Subcutaneous abdominal adipose tissue (tissue), 5 donors: Measurements from ENCODE around the gene UMODL1.
"Not testable (repeated sequence)": the region's sequence is repeated elsewhere in the genome, so short reads cannot be mapped to it uniquely, and the experiment has no call there.

Experiments used
- H3K27ac ChIP-seq: one replicate; pipeline ENCODE4 v1.7.0; 2013; ENCODE audit warnings: low read depth, mild to moderate bottlenecking, inconsistent platforms, low read length, moderate library complexity
- H3K27me3 ChIP-seq, 5 donors: one replicate each; pipeline ENCODE4 v1.7.0; 2013; ENCODE audit warnings: low read length in 5 of 5, inconsistent platforms in 1 of 5; ENCODE audit not compliant: control insufficient read depth in 5 of 5, insufficient read depth in 4 of 5
- H3K36me3 ChIP-seq, 5 donors: one replicate each; pipeline ENCODE4 v1.7.0; 2013; ENCODE audit warnings: low read length in 5 of 5; ENCODE audit not compliant: control insufficient read depth in 5 of 5, insufficient read depth in 5 of 5
- H3K4me1 ChIP-seq, 5 donors: one replicate each; pipeline ENCODE4 v1.7.0; 2013; ENCODE audit warnings: low read length in 5 of 5, mild to moderate bottlenecking in 3 of 5, moderate library complexity in 1 of 5; ENCODE audit not compliant: control insufficient read depth in 5 of 5, insufficient read depth in 5 of 5
- H3K4me3 ChIP-seq, 5 donors: one replicate each; pipeline ENCODE4 v1.7.0; 2013; ENCODE audit warnings: low read length in 5 of 5, low read depth in 1 of 5
- H3K9ac ChIP-seq, 5 donors: one replicate each; pipeline ENCODE4 v1.7.0; 2013; ENCODE audit warnings: low read length in 5 of 5, mild to moderate bottlenecking in 4 of 5, moderate library complexity in 3 of 5
- H3K9me3 ChIP-seq, 5 donors: one replicate each; pipeline ENCODE4 v1.7.0; 2013; ENCODE audit warnings: low read length in 5 of 5; ENCODE audit not compliant: control insufficient read depth in 5 of 5
- donor health status: healthy.
- donor health status: healthy.
- donor health status: healthy.
- donor health status: healthy.
- donor health status: healthy.

The UMODL1 gene

GRCh38 chr21:42169758-42170157 is 98.6 kb downstream of the UMODL1 start:
- H3K4me3 ChIP-seq = no peak overlapping the region
- H3K27me3 ChIP-seq = no peaks in the 10 kb centered on the region
- no peaks in the 10 kb centered on the region for H3K9me3 ChIP-seq
- no peak overlapping the region for H3K27ac ChIP-seq
- peaks cover 0 to 13% (median 1%) of the 10 kb centered on the region in 5 donors for H3K4me1 ChIP-seq
- no peaks in the 10 kb centered on the region for H3K36me3 ChIP-seq
- H3K9ac ChIP-seq = no peak overlapping the region

GRCh38 chr21:42171091-42172053 is 100.3 kb downstream of the UMODL1 start:
- Histone ChIP-seq H3K9me3 (no peaks in the 10 kb centered on the region), H3K4me3 (no peak overlapping the region), H3K27ac (peak overlapping the region; percentile 57)

DNA sequence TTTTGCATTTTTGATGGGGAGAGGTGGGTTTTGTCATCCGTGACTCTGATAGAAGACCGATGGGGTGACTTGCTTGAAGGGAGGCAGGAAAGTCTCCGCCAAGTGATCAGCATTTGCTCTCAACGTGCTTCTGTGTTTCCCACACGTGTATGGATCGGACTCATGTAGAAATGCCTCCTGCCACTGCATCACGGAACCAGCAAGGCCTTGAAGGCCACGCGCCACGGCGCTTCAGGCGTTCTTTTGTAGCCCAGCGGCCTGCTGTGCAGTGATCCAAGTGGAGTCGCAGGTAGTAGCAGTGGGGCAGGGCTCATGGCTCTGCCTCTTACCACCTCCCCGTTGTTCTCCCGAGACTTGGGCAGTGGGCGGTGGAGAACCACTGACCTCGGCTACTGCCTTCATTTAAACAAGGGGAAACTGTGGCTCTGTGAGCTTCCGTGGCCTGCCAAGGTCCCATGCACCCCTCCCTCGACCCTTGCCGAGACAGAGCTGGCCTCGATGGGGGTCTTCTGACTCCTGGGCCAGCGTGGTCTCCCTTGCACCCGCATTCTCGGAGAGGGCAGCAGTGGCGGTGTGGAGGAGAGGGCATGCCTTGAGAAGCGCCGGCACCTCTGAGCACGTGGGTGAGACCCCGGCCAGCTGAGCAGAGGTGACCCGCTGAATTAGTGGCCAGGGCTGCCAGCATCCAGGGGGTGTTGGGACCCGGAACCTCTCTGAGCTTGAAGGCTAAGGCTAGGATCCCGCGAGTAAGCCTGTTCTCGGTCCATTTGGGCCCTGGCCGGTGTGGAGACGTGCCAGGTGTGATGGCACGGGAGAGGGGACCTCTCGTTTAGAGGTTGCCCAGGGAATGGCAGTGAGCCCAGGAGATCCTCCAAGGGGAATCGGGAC is 101.7 kb downstream of the UMODL1 start:
- H3K27ac ChIP-seq = no peak overlapping the region
- no peaks in the 10 kb centered on the region for H3K36me3 ChIP-seq
- H3K9me3 ChIP-seq = no peaks in the 10 kb centered on the region
- peaks cover 0 to 12% (median 2%) of the 10 kb centered on the region in 5 donors for H3K4me1 ChIP-seq
- no peak overlapping the region for H3K4me3 ChIP-seq
- H3K9ac ChIP-seq = no peak overlapping the region
- no peaks in the 10 kb centered on the region for H3K27me3 ChIP-seq

More at GRCh38 chr21:42171091-42172053, 100.3 kb downstream of the UMODL1 start:
- Histone ChIP-seq H3K9ac (no peak overlapping the region), H3K4me1 (peaks cover 0 to 12% (median 2%) of the 10 kb centered on the region in 5 donors), H3K27me3 (no peaks in the 10 kb centered on the region), H3K36me3 (no peaks in the 10 kb centered on the region)

GRCh38 chr21:42174173-42174572 is 103.1 kb downstream of the UMODL1 start:
- no peak overlapping the region for H3K27ac ChIP-seq
- H3K36me3 ChIP-seq = no peaks in the 10 kb centered on the region
- H3K4me1 ChIP-seq = peaks cover 0 to 12% (median 2%) of the 10 kb centered on the region in 5 donors
- no peaks in the 10 kb centered on the region for H3K9me3 ChIP-seq
- no peak overlapping the region for H3K9ac ChIP-seq
- no peak overlapping the region for H3K4me3 ChIP-seq
- no peaks in the 10 kb centered on the region for H3K27me3 ChIP-seq

DNA sequence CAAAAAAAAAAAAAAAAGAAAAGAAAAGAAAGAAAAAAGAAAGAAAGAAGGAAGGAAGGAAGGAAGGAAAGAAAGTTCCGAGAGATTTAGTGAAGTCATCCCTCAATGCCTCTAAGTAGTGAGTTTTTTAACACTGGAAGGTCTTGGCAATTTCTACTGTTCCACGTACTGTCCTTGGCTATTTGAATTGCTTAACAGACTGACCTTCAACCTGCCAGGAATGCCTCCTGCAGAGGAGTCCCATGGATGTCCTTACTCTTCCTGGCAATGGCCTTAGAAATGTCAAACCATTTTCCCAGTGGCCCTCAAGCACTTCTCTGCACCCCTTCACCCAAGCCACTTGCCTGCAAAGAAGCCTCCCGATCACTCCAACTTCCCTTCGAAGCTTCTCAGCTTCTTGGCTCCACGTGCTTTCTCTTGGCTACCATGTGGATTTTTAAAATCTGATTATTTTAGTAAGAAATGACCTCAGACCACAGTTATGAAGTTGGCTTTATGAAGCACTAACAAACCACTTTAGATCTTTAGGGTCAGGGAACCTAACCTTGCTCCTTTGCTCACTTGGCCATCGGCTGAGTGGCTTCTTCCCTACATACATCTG is 104.1 kb downstream of the UMODL1 start:
- Histone ChIP-seq H3K9me3 (no peaks in the 10 kb centered on the region), H3K4me1 (peaks cover 0 to 12% (median 2%) of the 10 kb centered on the region in 5 donors), H3K27me3 (no peaks in the 10 kb centered on the region), H3K9ac (no peak overlapping the region), H3K27ac (no peak overlapping the region), H3K4me3 (no peak overlapping the region), H3K36me3 (no peaks in the 10 kb centered on the region)

DNA sequence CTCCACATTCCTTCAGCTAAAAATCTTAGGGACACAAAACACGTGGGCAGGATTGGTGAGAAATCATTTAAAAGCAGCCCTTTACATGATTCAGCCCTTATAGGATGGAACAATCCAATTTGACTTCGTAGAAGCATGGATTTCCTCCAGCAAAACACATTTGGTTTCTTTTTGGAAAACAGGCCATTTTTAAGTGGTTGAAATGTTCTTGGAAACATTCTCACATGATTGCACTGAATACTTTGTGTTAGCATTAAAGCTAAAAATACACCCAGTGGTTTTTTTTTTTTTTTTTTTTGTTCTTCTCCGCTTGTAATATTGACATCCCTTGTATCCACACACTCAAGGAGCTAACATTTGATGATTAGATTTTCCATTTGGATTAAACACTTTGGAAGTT is 105.7 kb downstream of the UMODL1 start:
- Histone ChIP-seq H3K4me1 (peaks cover 0 to 2% (median 0%) of the 10 kb centered on the region in 5 donors), H3K27me3 (no peaks in the 10 kb centered on the region), H3K36me3 (no peaks in the 10 kb centered on the region), H3K9me3 (no peaks in the 10 kb centered on the region), H3K9ac (no peak overlapping the region), H3K4me3 (no peak overlapping the region), H3K27ac (no peak overlapping the region)

GRCh38 chr21:42179316-42179715 is 108.2 kb downstream of the UMODL1 start:
- H3K27me3 ChIP-seq = no peaks in the 10 kb centered on the region
- no peak overlapping the region for H3K4me3 ChIP-seq
- H3K27ac ChIP-seq = no peak overlapping the region
- H3K36me3 ChIP-seq = no peaks in the 10 kb centered on the region
- H3K9ac ChIP-seq = no peak overlapping the region
- H3K9me3 ChIP-seq = peaks cover 0 to 3% (median 0%) of the 10 kb centered on the region in 5 donors
- H3K4me1 ChIP-seq = peaks cover 0 to 2% (median 0%) of the 10 kb centered on the region in 5 donors

GRCh38 chr21:42180001-42180400 is 108.9 kb downstream of the UMODL1 start:
- not testable (repeated sequence) for H3K9ac ChIP-seq, H3K4me3 ChIP-seq, H3K27ac ChIP-seq, H3K27me3 ChIP-seq, H3K9me3 ChIP-seq, H3K4me1 ChIP-seq, H3K36me3 ChIP-seq

DNA sequence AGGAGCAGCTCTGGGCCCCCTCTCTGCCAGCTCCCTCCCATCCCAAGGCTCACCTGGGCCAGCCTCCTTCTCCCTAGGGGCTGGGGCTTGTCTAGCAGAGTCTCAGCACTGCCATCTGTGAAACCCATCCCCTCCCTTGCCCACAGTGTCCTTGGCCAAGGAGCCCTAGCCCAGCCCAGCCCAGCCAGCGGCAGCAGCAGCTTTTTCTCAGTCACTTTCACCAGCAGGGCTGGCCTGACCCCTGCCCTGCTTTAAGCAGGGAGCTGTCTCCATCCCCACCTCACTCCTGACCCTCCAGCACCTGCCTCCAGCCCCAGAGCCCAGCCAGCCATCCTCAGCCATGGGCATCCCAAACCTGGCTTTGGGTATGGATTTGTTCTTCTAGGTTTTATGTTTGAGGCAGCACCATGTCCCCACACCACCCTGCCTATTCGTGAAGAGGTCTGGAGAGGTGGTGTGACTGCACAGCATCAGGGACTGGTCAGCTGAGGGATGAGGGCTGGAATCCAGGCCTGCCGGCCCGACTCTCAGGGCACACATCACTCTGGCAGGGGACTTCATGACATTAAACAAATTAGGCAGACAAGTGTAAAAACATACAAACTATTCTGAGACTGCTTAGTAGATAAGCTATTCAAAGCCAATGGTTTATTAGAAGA is 111.7 kb downstream of the UMODL1 start:
- H3K4me3 ChIP-seq = no peak overlapping the region
- H3K9ac ChIP-seq = no peak overlapping the region
- H3K27me3 ChIP-seq = no peaks in the 10 kb centered on the region
- peaks cover 0 to 10% (median 5%) of the 10 kb centered on the region in 5 donors for H3K4me1 ChIP-seq
- peaks cover 0 to 3% (median 0%) of the 10 kb centered on the region in 5 donors for H3K9me3 ChIP-seq
- H3K27ac ChIP-seq = no peak overlapping the region
- no peaks in the 10 kb centered on the region for H3K36me3 ChIP-seq
